HPDE6-E6E7 (cell line): ENCODE measurements around the gene RUNX2.

Experiments
- DNase-seq: peaks from one replicate; pipeline ENCODE4 v3.0.0; 2011; ENCODE audit warnings: missing footprints; ENCODE audit errors: extremely low spot score

The RUNX2 gene

GRCh38 chr6:45514454-45515230 is 186.5 kb downstream of the RUNX2 start:
- DNase-seq: peak; percentile 47

GRCh38 chr6:45518013-45518720 is 190.0 kb downstream of the RUNX2 start:
- no peak for DNase-seq

GRCh38 chr6:45521226-45521625 is 193.1 kb downstream of the RUNX2 start:
- DNase-seq: no peak

- DNase-seq: no peak
Measured at GRCh38 chr6:45522486-45522885, 194.4 kb downstream of the RUNX2 start.

- DNase-seq: no peak
Measured at GRCh38 chr6:45527210-45527609, 199.1 kb downstream of the RUNX2 start.

- DNase-seq: no peak
Measured at GRCh38 chr6:45531999-45532595, 204.0 kb downstream of the RUNX2 start.

- DNase-seq: no peak
Measured at GRCh38 chr6:45532721-45533210, 204.6 kb downstream of the RUNX2 start.

- DNase-seq: no peak
Measured at GRCh38 chr6:45533386-45533785, 205.3 kb downstream of the RUNX2 start.

GRCh38 chr6:45535933-45536332 is 207.8 kb downstream of the RUNX2 start:
- DNase-seq: no peak

- no peak for DNase-seq
Measured at GRCh38 chr6:45537539-45537938, 209.4 kb downstream of the RUNX2 start.

GRCh38 chr6:45538641-45539547 is 210.8 kb downstream of the RUNX2 start:
- no peak for DNase-seq

- no peak for DNase-seq
Measured at GRCh38 chr6:45540375-45540920, 212.3 kb downstream of the RUNX2 start.

GRCh38 chr6:45541934-45542333 is 213.8 kb downstream of the RUNX2 start:
- DNase-seq: no peak

- DNase-seq: no peak
Measured at GRCh38 chr6:45543298-45544235, 215.4 kb downstream of the RUNX2 start.

GRCh38 chr6:45545416-45545815 is 217.3 kb downstream of the RUNX2 start:
- no peak for DNase-seq

- DNase-seq: no peak
Measured at GRCh38 chr6:45548657-45549515, 220.8 kb downstream of the RUNX2 start.

GRCh38 chr6:45552536-45552935 is 224.4 kb downstream of the RUNX2 start:
- no peak for DNase-seq

GRCh38 chr6:45553730-45554344 is 225.7 kb downstream of the RUNX2 start:
- no peak for DNase-seq

GRCh38 chr6:45554591-45554990 is 226.5 kb downstream of the RUNX2 start:
- no peak for DNase-seq
